Central memory CD8-positive, alpha-beta T cell (primary cell): ENCODE measurements around the gene NAALADL2.
"Not testable (repeated sequence)": the region's sequence is repeated elsewhere in the genome, so short reads cannot be mapped to it uniquely, and the experiment has no call there.

Source experiments
- ATAC-seq: fragments of 150-1000 bp; cut with Tn5 transposase; replicated peaks from 2 replicates; pipeline ENCODE4 v1.10.0; 2022; ENCODE audit warnings: mild to moderate bottlenecking, moderate FRiP score, moderate number of reproducible peaks; ENCODE audit not compliant: poor library complexity, severe bottlenecking; ENCODE audit errors: extremely low read depth
- DNase-seq, 2 donors: peaks; one replicate each; pipeline ENCODE4 v3.0.0; 2021; ENCODE audit warnings: low spot score in 2 of 2
- H3K27ac Mint-ChIP-seq: one replicate; pipeline ENCODE4 v1.8.0; 2022; ENCODE audit warnings: low read depth, mild to moderate bottlenecking, moderate library complexity, mixed read lengths
- H3K27me3 Mint-ChIP-seq: one replicate; pipeline ENCODE4 v1.8.0; 2022; ENCODE audit warnings: mixed read lengths
- H3K36me3 Mint-ChIP-seq: one replicate; pipeline ENCODE4 v1.8.0; 2022; ENCODE audit warnings: mild to moderate bottlenecking, moderate library complexity, mixed read lengths; ENCODE audit not compliant: insufficient read depth
- H3K4me1 Mint-ChIP-seq: one replicate; pipeline ENCODE4 v1.8.0; 2022; ENCODE audit warnings: mixed read lengths
- H3K4me3 Mint-ChIP-seq: one replicate; pipeline ENCODE4 v1.8.0; 2022; ENCODE audit warnings: mild to moderate bottlenecking, moderate library complexity, mixed read lengths
- H3K9me3 Mint-ChIP-seq: one replicate; pipeline ENCODE4 v1.8.0; 2022; ENCODE audit warnings: mixed read lengths

Gene NAALADL2

DNA sequence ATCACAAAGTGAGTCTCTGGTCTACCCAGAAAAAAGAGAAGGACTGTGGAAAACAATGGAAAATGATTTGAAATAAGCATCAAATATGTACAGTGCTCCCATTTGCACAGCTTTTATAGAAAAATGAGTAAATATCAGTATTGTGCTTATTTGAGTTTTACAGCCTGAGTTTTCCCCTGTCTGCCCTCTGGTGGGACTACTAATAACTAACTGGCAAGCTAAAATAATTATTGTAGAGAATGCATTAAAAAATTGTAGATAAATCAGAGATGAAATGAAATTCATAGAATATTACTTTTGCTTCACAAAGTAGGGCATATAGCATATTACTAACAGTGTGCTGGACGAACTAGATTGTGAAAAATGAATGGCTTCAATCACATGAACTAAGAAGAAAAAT lies 287.1 kb downstream of the NAALADL2 start:
- ATAC-seq (no peak), DNase-seq (no peak)
- Mint-ChIP-seq H3K4me3 (no peak overlapping the region), H3K27me3 (no peaks in the 10 kb centered on the region), H3K9me3 (peaks cover 11% of the 10 kb centered on the region), H3K36me3 (no peaks in the 10 kb centered on the region), H3K4me1 (no peaks in the 10 kb centered on the region), H3K27ac (no peak overlapping the region)

DNA sequence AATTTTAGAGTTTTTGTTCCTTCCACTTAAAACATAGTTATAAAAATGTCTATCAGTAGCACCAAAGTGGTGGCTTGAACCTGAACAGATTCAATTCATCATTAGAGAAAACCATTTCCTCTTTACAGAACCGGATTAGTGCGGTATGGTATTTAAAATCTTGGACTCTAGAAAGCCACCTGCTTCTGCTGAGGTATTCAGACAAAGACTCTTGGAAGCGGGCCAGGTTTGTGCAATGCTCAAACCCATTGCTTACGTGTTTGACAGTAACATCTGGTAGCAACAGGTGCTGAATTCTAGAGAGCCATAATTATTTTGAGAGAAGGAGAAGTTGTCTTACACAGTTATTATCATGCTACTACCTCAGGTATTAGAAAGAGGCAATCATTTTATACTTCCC lies 290.5 kb downstream of the NAALADL2 start:
- H3K27me3 Mint-ChIP-seq, result no peaks in the 10 kb centered on the region
- no peaks in the 10 kb centered on the region for H3K4me1 Mint-ChIP-seq
- DNase-seq, result no peak
- no peaks in the 10 kb centered on the region for H3K36me3 Mint-ChIP-seq
- no peak for ATAC-seq
- no peak overlapping the region for H3K27ac Mint-ChIP-seq
- no peak overlapping the region for H3K4me3 Mint-ChIP-seq
- peaks cover 7% of the 10 kb centered on the region for H3K9me3 Mint-ChIP-seq

DNA sequence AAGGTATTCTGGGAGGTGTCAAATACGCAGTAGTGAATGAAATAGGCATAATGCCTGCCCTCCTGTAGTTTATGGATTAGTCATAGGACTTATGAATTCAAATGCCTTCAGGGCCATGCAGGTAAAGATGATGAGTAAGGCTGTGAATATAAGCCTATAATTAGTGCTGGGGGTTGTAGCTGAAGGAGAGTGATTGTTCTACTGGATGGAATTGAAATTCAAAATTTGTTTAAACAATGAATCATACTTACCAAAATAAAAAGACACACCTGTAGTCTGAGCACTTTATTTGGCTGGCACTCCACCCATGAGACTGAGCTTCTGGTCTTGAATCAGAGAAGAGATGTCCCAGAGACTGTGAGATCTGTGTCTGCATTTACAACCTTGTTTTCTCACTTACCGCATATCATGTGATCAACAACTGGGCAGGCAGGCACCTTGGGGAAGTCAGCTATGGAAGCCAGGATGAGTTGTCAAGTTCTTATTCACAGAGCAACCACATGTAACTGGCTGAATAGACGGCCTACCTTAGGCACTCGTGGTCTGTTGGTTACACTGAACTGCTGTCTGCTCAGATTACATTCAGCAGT lies 291.8 kb downstream of the NAALADL2 start:
- ATAC-seq, result no peak

DNA sequence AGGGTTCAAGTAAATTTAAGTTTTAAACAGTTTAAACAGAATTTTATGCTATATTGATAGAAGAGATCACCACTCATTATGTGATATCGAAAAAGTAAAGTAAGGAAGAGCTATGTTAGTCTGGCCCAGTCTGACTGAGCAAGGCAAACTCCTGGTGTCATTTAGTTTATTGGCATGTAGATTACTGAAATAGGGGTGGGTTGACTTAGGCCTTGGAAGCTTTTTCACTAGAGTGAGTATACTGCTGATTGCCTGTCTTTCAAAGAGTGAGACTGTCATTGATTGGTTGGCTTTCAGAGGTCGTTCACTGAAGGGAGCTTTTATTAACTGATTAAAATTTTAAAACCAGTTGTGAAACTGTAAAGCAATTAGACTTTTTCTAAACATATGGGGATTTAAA lies 294.5 kb downstream of the NAALADL2 start:
- ATAC-seq, result no peak
- no peaks in the 10 kb centered on the region for H3K27me3 Mint-ChIP-seq
- H3K4me1 Mint-ChIP-seq, result no peaks in the 10 kb centered on the region
- no peak overlapping the region for H3K4me3 Mint-ChIP-seq
- DNase-seq, result no peak
- H3K27ac Mint-ChIP-seq, result no peak overlapping the region
- no peaks in the 10 kb centered on the region for H3K36me3 Mint-ChIP-seq
- no peaks in the 10 kb centered on the region for H3K9me3 Mint-ChIP-seq

More for the DNA sequence above, 291.8 kb downstream of the NAALADL2 start:
- no peak for DNase-seq
- Mint-ChIP-seq H3K9me3 (no peaks in the 10 kb centered on the region), H3K36me3 (no peaks in the 10 kb centered on the region), H3K27ac (no peak overlapping the region), H3K4me1 (no peaks in the 10 kb centered on the region), H3K4me3 (no peak overlapping the region), H3K27me3 (no peaks in the 10 kb centered on the region)

- ATAC-seq (no peak), DNase-seq (no peak)
- Mint-ChIP-seq H3K36me3 (no peaks in the 10 kb centered on the region), H3K27me3 (no peaks in the 10 kb centered on the region), H3K27ac (no peak overlapping the region), H3K4me1 (no peaks in the 10 kb centered on the region), H3K9me3 (no peaks in the 10 kb centered on the region), H3K4me3 (no peak overlapping the region)
Observed at GRCh38 chr3:175155172-175155571, 296.0 kb downstream of the NAALADL2 start.

DNA sequence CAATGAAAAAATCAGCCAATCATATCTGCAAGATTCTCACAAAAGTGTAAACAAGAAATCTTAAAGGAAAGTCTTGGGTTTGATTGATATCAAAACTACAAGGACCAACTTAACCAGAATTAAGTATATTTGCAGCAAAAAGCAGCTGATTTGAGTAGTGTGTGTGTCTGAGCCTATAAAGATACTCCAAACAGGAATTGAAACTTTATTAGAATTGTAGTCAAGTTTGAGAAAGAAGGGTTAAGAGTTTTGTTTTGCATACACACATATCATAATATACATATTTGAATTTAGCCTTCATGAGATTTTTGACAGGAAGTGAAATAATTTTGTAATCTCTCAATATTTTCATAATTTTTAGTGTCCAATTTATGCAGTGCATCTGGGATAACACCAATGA lies 300.1 kb downstream of the NAALADL2 start:
- Mint-ChIP-seq H3K4me1 (no peaks in the 10 kb centered on the region), H3K27me3 (no peaks in the 10 kb centered on the region)

DNA sequence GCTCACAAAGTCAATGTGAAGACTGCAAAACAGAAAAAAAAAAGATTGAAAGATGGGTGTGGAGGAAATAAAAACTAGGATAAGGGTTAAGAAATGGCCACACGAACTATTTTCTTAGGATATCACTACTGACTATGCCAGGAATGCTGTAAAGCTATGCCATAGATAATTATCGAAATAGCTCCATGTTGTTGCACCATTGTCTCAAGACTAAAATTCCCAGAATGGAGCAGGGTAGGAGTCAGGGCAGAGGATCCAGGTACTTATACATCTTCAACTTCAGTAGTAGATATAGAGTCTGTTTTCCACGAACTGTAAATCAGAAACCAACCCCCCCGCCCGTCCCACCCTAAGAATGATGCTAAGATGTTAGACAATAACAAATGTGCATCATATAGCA lies 302.2 kb downstream of the NAALADL2 start:
- no peak overlapping the region for H3K4me3 Mint-ChIP-seq
- ATAC-seq (no peak), DNase-seq (no peak)
- H3K27ac Mint-ChIP-seq, result no peak overlapping the region
- H3K36me3 Mint-ChIP-seq, result no peaks in the 10 kb centered on the region
- H3K4me1 Mint-ChIP-seq, result no peaks in the 10 kb centered on the region
- H3K9me3 Mint-ChIP-seq, result peaks cover 16% of the 10 kb centered on the region
- no peaks in the 10 kb centered on the region for H3K27me3 Mint-ChIP-seq

More for the DNA sequence above, 300.1 kb downstream of the NAALADL2 start:
- Mint-ChIP-seq H3K36me3 (no peaks in the 10 kb centered on the region), H3K4me3 (no peak overlapping the region), H3K27ac (no peak overlapping the region), H3K9me3 (peaks cover 11% of the 10 kb centered on the region)
- DNase-seq (no peak), ATAC-seq (no peak)

DNA sequence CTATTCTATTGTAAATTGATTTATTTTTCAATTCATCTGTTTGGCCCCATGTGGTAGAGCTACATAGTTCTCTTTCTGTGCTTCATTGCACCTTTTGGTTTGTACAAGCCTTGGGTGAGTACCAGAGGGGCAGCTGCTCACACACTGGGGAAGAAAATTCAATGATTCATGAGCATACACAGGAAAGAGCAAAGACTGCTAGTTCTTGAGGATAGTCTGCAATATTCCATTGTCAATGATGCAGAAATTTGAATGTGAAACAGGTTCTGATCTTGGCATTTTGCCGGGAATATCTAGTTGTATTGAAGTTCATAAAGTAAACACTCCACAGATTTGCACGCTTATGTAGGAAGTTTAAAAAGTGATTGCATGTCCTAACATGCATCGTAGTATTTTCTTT lies 304.6 kb downstream of the NAALADL2 start:
- Mint-ChIP-seq H3K27me3 (no peaks in the 10 kb centered on the region), H3K4me1 (no peaks in the 10 kb centered on the region), H3K4me3 (no peak overlapping the region), H3K9me3 (peaks cover 16% of the 10 kb centered on the region), H3K27ac (no peak overlapping the region), H3K36me3 (no peaks in the 10 kb centered on the region)
- no peak for DNase-seq
- ATAC-seq, result no peak

GRCh38 chr3:175173117-175173516 lies 314.0 kb downstream of the NAALADL2 start:
- peaks cover 16% of the 10 kb centered on the region for H3K9me3 Mint-ChIP-seq
- not testable (repeated sequence) for H3K4me1 Mint-ChIP-seq, H3K27ac Mint-ChIP-seq, H3K4me3 Mint-ChIP-seq, H3K36me3 Mint-ChIP-seq, H3K27me3 Mint-ChIP-seq, ATAC-seq, DNase-seq

DNA sequence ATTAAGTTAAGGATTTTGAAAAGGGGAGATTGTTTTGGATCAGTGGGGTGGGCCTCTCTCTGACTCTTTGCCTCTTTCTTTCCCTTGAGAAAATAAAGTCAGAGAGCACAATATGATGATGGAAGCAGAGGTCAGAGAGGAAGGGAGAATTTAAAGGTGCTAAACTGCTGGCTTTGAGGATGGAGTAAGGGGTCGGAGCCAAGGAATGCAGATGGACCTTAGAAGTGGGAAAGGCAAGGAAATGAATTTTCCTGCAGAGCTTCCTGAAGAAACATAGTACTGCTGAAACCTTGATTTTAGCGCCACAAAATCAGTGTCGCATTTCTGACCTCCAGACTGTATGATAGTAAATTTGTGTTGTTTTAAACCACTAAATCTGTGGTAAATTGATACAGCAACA lies 317.4 kb downstream of the NAALADL2 start:
- H3K36me3 Mint-ChIP-seq, result no peaks in the 10 kb centered on the region
- H3K27me3 Mint-ChIP-seq, result no peaks in the 10 kb centered on the region
- H3K4me1 Mint-ChIP-seq, result no peaks in the 10 kb centered on the region
- no peak for DNase-seq
- no peak for ATAC-seq
- peaks cover 19% of the 10 kb centered on the region for H3K9me3 Mint-ChIP-seq
- no peak overlapping the region for H3K4me3 Mint-ChIP-seq
- H3K27ac Mint-ChIP-seq, result no peak overlapping the region

GRCh38 chr3:175179055-175179454 lies 319.9 kb downstream of the NAALADL2 start:
- H3K36me3 Mint-ChIP-seq, result peaks cover 2% of the 10 kb centered on the region
- no peaks in the 10 kb centered on the region for H3K4me1 Mint-ChIP-seq
- H3K9me3 Mint-ChIP-seq, result peaks cover 10% of the 10 kb centered on the region
- no peak overlapping the region for H3K4me3 Mint-ChIP-seq
- no peaks in the 10 kb centered on the region for H3K27me3 Mint-ChIP-seq
- no peak for DNase-seq
- no peak for ATAC-seq
- no peak overlapping the region for H3K27ac Mint-ChIP-seq

- Mint-ChIP-seq H3K4me3 (no peak overlapping the region), H3K4me1 (no peaks in the 10 kb centered on the region), H3K27ac (no peak overlapping the region), H3K27me3 (no peaks in the 10 kb centered on the region), H3K36me3 (peaks cover 2% of the 10 kb centered on the region), H3K9me3 (peaks cover 15% of the 10 kb centered on the region)
- no peak for ATAC-seq
- DNase-seq, result no peak
Observed at GRCh38 chr3:175184392-175184791, 325.3 kb downstream of the NAALADL2 start.

DNA sequence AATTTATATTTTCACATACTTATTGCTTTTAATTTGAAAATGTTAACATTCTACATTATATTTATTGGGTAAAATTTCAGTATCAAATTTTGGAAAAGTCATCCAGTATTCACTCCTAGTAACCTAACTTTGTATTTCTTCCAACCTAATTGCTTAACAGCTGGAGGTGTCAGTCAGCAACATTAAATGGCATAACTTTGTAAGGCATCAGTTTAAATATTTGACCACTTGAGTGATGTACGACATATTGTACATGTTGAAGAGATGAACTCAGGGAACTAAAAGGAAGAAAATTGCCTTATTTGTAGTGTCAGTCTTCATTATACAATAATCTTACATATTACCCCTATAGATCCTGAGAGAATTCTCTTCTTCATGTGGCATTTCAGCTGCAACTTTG lies 326.8 kb downstream of the NAALADL2 start:
- no peak for ATAC-seq
- peaks cover 2% of the 10 kb centered on the region for H3K36me3 Mint-ChIP-seq
- no peaks in the 10 kb centered on the region for H3K4me1 Mint-ChIP-seq
- no peak overlapping the region for H3K27ac Mint-ChIP-seq
- H3K4me3 Mint-ChIP-seq, result no peak overlapping the region
- H3K9me3 Mint-ChIP-seq, result peaks cover 23% of the 10 kb centered on the region
- H3K27me3 Mint-ChIP-seq, result no peaks in the 10 kb centered on the region
- no peak for DNase-seq

GRCh38 chr3:175186511-175186910 lies 327.4 kb downstream of the NAALADL2 start:
- DNase-seq (no peak), ATAC-seq (no peak)
- no peaks in the 10 kb centered on the region for H3K27me3 Mint-ChIP-seq
- no peaks in the 10 kb centered on the region for H3K4me1 Mint-ChIP-seq
- H3K27ac Mint-ChIP-seq, result no peak overlapping the region
- peaks cover 19% of the 10 kb centered on the region for H3K9me3 Mint-ChIP-seq
- no peak overlapping the region for H3K4me3 Mint-ChIP-seq
- H3K36me3 Mint-ChIP-seq, result peaks cover 2% of the 10 kb centered on the region
